GM18507 (cell line): Measurements from ENCODE around the gene ZRANB2.

Source experiments
- DNase-seq: peaks from one replicate; pipeline ENCODE4 v3.0.0; 2011; ENCODE audit warnings: low read depth; ENCODE audit not compliant: insufficient read length; ENCODE audit errors: extremely low spot score
- FAIRE-seq: peaks from 2 replicates; lab custom pipeline; 2011; peaks lifted over from hg19 to GRCh38; lab: Jason Lieb, UNC

Gene ZRANB2, protein sequence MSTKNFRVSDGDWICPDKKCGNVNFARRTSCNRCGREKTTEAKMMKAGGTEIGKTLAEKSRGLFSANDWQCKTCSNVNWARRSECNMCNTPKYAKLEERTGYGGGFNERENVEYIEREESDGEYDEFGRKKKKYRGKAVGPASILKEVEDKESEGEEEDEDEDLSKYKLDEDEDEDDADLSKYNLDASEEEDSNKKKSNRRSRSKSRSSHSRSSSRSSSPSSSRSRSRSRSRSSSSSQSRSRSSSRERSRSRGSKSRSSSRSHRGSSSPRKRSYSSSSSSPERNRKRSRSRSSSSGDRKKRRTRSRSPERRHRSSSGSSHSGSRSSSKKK

DNA sequence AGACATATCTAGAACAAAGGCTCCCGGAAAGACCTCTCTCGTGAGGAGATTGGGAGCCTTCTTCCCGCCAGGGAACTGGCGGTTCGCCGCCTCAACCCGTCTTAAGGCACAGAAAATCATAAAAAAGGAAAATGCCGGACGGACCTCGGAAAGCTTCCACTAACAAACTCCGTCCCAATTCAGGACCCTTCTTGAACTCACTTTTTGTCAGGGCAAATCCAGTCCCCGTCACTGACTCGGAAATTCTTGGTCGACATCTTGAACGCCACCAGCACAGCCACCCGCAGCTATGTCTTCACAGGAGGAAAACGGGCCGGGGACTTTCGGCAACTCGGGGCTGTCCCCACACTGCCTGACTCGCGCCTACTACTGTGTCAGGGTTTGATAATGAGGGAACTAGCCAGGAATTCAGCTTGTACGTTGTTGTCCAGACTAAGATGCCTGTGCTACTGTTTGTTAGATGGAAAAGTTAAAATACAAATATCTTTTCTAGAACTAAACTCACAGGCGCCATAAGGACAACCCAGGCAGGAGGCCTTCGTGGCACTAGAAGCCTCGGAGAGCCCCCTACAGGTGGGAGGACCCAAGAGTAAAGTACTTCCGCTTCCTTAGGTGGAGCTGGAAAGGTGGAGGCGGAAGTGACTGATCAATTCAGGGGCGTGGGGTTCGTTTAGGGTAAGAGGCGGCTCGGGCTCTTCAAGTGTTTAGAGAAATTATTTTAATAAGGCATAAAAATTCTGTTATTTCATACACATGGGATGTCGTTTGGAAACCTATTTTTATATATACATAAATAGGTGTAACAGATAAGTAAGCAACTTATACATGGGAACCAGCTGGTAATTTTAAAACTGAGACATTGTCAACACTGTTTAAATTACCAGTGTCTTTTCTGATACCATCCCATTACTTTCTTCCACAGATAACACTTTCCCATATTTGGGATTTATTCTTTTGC is at the start of gene ZRANB2:
Gene ZRANB2 (minus strand): TSS at position 297 of the 958 bp plus-strand sequence. CDS start 40 bp downstream, at position 257.
- DNase-seq, result peak; percentile 85
- FAIRE-seq, result peak; percentile 97

DNA sequence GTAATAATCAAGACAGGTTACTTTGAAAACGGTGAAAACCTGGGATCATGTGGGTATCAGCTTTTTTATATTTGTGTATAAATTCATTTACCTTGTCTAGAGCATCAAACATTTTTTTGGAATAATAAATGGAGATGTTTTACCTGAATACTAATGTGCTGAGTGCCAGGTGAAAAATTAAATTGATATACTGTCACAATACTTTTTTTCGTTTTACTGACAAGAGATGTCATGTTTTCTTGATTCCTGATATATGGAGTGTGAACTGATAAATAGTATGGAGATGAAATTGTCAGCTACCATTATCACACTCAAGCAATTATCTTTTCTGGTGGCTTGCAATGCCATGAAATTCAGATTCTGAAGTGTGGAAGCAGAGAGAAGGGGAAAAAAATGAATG is 47.2 kb upstream of the ZRANB2 start:
- FAIRE-seq (no peak), DNase-seq (no peak)

DNA sequence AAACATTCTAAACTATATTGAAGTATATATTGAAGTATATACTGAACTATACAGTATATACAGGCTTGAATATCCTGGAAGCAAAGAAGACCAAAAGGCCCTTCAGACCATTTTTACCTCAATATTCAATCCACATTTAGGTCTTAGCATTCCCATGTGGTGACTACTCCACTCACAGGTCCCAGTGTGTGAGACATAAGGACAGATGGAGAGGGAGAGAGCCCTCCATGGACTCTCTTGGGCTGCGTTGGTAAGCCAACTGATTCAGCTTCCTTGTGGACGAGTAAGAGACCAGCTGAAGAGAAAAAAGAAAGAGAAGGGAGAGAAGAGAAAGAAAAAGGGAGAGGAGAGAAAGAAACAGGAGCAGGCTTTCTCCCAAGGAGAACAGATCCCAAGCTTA is 37.3 kb upstream of the ZRANB2 start:
- DNase-seq (no peak), FAIRE-seq (no peak)

DNA sequence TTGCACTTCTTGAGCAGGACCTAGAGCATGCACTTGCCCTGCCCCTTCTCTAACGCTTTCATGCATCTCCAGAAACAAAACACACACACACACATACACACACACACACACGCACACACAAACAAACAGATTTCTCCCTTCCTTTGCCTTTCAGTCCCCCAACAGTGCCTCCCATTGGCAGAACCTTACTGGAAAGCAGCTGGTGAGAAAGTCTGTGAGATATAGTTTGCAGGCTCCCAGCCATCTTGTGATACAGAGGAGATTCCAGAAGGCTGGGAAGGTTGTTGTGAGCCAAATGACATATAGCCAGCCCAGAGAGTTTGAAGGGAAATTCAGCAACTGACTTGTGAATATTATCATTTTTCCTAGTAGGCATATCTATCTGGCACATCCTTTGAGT is 35.9 kb upstream of the ZRANB2 start:
- FAIRE-seq, result no peak

DNA sequence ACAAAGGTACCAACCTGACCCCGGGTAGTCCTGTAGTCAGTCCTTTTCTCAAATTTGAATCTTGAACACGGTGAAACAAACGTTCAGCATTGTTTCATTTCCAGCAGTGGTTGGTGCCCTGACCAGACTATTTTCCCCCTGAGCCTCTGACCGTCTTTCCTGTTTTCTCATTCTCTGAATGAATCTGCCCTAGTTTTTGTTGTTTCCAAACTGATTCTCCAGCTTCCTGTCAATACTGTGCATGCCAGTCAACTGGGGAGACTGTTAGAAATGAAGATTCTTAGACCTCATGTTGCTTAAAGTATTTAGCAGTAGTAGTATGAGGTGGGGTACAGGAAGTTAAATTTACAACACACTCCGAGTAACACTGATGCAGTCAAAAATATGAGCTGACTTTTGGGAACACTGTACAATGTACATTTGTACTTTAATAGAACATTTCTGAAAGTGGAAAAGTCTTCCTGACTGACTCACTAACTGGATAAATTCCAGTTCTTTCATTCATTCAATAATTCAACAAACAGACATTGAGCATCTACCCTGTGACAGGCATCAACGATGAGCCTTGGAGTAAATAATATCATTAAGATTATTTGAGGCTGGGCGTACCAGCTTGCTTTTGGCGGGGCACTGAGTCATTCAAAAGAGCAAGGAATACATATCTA is 26.0 kb upstream of the ZRANB2 start:
- FAIRE-seq (no peak), DNase-seq (no peak)

More for the DNA sequence above, 35.9 kb upstream of the ZRANB2 start:
- DNase-seq, result no peak

DNA sequence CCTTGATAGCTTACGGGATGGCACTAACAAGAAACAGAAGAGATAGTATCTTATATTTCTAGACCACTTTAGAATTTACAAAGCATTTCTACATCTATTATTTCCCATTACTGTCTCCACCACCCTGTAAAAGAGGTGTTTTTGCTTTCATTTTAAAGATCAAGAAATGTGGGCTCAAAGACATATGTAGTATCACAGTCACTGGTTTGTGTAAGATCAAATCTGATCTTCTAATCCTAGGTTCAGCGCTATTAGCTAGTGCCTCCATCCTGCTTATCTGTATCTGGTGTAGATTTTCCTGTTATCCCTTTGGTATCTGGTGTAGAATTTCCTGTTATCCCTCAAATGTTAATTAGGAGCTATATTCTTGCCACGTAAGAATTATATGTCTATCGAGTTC is 23.6 kb upstream of the ZRANB2 start:
- FAIRE-seq (no peak), DNase-seq (no peak)

DNA sequence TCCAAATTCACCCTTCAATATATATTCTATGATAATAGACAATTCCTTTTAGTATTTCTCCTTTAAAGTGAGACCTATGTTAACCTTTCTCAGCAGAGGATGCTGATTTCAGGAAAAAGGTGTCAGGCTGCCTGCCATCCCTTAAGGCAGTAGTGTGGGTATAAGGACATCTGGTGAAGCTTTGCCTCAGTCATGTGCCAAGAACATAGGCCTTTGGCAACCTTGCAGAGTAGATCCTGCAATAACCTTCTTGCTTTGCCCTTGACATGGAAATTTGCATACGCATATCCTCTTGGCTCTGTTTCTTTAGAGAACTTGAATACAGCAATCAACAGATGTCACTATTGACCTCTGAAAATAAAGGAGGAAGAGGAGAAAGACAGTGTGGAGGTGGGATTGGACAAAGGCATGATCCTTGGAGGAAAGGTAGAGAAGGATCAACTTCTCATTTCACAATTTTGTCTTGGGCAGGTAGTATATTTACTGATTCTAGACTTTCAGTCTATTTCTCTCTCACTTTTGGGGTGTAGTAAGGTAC is 21.1 kb upstream of the ZRANB2 start:
- no peak for FAIRE-seq

DNA sequence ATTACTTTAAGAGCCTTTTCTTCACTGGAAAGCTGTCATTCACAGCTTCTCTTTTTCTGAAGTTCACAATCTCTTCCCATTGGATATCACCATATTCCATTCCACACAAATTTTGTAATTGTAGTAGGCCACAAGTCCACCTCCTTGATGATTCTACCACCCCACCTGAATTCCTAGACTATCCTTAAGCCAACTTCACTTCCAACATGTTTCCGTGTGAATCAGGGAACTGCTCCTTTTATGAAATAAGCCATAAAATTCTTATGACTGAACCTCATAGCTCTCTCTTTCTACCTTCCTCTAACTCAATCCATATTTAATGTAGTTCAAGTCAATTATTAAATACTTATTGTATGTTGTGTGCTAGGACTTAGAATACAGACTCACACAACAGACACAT is 16.6 kb upstream of the ZRANB2 start:
- no peak for FAIRE-seq
- DNase-seq, result no peak

More for the DNA sequence above, 21.1 kb upstream of the ZRANB2 start:
- DNase-seq, result no peak

DNA sequence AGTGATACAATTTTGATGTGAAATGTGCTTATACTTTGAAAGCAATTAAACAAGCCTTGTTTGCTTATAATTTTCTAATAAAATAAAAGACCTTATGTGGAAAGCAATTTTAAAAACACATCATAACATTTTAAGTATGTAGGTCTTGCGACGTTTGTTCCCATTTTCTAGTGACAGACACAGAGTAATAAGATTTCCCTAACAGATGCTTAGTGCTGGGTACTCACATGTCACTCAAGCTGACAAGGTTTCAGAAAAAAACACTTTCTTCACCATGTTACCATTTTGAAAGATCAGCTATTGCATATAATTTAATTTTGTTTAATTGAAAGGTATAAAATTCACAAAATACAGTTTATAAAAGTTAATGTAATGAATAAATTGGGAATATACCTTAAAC is 14.1 kb upstream of the ZRANB2 start:
- DNase-seq, result no peak
- no peak for FAIRE-seq

DNA sequence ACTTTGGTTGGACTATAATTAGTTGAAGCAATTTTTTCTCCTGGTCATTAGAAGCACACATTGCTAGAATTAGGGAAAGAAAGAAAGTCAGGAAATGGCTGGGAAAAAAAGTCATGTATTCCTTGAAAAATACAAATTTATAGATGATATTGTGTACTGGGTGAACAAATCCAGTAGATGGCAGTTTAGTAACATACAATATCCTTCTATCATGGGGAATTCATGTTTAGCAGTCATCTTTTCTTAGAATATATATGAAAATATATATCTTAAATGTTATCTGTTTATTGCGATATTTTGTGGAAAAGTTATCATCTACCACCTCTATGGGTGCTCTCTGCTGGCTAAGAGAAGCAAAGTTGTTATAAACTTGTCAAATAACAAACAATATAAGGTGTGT is 13.1 kb upstream of the ZRANB2 start:
- FAIRE-seq (no peak), DNase-seq (no peak)

DNA sequence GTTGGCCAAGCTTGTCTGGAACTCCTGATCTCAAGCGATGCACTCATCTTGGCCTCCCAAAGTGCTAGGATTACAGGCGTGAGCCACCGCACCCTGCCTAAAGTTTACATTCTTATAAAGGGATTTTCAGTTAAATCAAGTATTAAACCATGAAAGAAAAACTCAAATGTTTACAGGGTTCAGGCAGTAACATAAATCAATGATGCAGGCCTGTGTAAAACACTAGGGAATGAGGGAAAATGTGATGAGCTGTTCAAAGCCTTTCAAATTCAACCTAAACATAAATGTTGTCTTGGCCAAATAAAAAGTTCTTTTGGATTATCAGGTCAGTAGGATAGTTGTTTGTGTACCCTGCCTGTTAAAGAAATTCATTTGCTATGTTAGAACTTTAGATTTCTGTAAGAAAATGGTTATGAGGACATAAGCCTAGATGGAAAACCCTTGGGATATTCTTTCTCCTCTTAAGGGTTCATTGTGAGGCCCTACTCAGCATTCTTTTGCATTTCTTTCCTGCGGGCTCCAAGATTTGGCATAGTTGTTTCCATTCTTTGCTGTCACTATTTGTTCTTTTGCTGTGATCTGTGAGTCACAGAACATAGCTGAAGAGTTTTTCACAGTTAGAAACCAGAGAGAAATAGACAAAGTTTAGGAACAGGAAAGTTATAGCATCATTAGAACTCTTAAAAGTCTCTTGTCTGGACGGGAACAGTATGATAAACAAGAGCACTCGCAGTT is 8.9 kb upstream of the ZRANB2 start:
- FAIRE-seq (no peak), DNase-seq (no peak)

DNA sequence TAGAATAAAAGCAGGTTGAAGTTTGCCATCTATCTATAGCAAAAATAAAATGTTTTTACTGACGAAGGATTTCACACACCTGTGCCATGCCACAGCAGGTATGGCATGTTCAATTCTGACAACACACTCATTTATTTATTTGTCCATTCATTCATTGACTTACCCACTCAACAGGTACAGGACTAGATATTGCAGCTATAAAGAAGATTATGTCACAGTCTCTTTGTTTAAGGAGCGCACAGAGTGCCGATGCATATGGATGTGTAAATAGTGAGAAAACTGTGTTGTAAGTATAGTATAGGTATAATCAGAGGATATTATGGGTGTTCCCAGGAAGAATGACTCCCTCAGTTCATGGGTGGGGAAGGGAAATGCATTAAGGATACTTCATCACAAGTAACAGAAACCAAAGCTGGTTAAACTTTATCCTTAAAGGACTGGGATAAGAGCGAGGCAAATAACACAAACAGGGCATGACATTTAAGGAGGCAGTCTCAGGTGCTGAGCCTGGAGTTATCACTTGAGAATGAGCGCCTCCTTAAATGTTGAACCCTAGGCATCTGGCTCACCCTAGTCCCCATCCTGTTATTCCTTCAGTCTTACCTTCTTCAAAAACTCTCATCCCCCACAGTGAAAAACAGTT is 7.9 kb upstream of the ZRANB2 start:
- no peak for FAIRE-seq
- no peak for DNase-seq

DNA sequence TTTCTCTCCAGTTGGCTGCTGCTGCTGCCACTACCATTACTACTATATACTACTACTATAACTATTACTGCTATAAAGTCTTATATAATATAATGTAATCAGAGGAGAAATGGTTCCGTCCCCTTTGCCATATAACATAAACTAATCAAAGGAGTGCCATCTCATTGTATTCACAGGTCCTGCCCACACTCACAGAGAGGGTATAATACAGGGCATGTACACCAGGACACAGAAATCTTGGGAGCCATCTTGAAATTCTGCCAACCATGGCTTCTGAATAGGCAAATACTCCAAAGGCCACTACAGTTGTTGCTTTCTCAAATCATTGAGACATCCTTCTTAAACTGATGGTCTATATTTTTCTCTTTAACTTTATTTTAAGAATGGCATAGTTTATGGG is 6.9 kb upstream of the ZRANB2 start:
- FAIRE-seq (no peak), DNase-seq (no peak)

DNA sequence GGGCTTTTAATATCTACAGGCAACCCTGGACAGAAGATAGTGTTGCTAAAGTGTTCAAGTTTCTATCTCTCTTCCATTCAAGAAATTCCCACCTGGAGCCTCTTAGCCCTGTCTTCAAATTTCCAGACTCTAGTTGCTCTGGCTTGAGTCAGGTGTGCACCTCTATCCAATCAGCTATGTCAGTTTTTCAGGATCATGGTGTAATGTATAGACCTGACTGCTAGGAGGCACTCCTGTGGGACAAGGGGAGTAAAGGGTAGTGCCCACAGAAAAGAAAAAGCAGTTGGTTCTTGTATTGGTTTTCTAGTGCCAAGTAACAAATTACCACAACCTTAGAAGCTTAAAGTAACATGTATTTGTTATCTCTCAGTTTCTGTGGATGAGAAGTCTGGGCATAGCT is 6.2 kb upstream of the ZRANB2 start:
- FAIRE-seq (no peak), DNase-seq (no peak)

DNA sequence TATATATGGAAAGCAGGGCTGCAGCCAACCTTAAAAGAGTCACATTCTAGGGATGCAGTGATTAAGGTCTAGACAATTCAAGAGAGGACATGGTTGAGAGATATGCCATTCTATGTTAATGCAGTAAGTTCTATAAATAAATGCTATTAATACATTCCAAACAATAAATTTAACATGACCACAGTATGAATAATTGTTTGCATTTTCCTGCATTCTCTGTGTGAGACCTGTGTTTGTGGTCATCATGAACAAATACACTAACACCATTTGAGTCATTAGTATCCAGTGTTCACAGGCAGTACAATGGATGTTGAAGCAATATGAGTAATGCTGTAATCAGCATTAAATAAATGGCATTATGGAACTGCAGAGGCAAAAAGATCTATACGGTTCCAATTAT is 5.5 kb upstream of the ZRANB2 start:
- DNase-seq, result no peak
- no peak for FAIRE-seq

DNA sequence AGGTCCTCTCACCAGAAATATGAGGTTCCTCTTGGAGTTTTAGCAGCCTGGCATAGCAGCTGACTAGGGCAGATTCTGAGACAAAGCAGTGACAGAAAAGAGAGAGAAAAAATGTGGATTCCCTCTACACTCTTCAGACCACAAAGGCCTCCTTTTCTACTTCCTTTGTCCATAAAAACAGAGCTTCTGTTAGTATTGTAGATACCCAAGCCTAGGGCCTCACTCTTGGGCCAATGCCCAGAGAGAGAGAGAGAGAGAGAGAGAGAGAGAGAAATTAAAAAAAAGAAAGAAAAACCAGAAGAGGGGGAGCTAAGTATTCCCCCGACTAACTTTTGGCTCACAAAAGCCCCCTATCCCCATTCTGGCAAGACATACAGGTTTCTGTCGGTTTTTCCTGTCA is 2.4 kb upstream of the ZRANB2 start:
- no peak for FAIRE-seq
- no peak for DNase-seq

DNA sequence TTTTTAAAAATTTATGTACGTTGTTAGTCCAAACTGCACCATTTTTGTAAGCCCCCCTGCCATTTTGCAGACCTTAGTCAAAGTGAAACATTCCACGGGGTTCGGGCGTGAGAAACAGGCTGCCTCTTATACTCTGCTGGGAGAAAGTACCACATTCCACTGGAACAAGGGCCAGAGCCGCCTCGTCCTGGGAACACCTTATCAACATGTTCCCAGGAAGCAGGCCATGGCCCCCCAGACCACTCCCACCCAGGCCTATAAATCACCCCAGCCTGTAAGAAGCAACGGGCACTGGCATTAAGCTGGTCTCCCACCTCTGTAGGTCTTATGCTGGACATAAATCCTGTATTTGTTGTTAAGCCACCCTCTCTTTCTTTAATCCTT is 854 bp upstream of the ZRANB2 start:
- no peak for FAIRE-seq
- DNase-seq, result no peak

DNA sequence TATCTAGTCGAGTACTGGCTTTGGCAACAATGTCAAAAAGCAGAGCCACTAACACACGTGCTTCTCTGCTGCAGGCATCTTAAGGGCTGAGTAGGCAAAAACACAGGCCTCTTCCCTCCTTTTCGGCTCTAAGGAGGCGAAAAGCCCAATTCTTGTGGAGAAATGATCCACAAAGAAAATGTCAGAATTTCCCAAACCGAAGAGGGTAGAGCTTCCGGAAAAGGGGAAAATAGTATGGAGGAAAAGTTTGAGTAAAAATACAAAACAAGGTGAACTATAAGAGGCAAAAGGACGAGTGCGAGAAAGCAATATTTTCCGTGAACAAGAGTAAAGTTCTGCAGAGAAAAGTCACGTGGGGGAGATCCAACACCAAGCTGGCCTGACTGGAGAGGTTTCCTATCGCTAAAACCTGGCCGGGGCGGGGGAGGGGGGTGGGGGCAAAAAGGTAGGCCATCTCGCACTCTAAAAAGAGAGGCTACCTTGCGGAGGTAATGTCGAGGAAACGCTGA is 551 bp downstream of the ZRANB2 start:
- FAIRE-seq (no peak), DNase-seq (no peak)

DNA sequence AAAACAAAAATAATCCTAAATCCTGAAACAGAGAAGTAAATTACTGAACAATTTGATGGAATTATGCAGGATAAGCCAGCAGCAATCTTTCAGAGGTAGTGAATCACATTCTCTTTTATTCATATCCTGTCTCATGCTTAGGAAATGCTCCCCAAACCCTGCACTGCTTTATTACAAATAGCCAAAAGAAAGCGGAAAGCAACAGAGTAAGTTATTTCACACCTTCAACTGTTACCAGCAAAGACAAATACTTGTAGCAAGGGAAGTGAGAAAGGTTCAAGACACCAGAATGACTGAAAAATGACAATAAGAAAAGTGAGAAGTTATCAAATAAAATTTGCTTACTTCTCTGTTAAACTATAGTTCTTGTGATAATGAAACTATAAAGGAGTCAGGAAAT is 6.2 kb downstream of the ZRANB2 start:
- FAIRE-seq (no peak), DNase-seq (no peak)
